ENCODE measurements around the gene TRAPPC2L.

DNA sequence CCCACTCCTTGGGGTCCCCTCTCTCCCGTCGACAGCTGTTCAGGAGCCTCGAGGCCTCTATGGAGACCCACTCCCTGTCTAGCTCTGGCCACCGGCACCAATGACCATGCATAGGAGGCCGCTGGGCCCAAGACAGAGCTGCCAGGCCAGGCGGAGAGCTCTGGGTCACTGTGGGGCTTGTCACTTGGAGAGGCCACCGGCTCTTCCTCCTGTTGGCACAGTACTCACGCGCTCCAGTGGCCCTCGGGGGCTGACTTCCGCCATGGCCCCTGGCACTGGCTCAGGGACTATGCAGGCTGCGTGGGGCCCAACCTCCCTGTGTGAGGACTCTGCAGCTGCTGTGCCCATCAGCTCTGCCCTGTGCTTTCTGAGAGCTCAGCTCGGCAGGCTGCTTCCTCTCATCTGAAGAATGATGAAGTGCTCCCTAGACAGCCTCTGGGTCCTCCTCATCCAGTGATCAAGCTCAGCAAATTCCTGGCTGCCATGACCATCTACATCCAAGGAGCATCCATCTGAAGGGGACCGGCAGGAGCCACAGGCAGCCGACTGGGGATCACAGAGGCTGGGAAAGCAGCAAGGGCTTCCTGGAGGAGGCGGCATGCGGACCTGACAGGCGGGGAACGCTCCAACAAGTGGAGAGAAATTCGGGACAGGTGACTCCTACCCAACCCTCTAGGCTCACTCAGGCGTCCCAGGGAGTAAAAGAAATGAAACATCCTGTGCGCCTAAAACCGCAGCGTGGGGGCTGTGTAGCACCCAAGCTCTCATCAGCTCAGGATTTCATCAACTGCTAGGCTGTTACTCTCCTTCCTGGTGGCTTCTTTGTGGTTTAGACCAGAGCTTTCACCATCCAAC is 17.0 kb upstream of the TRAPPC2L start:
- no peak for TF ChIP-seq POLR2AphosphoS5 (IDR thresholded peaks at IDR 0.05; ENCODE audit: low read depth, low read length)
- TF ChIP-seq, protein P1, sequence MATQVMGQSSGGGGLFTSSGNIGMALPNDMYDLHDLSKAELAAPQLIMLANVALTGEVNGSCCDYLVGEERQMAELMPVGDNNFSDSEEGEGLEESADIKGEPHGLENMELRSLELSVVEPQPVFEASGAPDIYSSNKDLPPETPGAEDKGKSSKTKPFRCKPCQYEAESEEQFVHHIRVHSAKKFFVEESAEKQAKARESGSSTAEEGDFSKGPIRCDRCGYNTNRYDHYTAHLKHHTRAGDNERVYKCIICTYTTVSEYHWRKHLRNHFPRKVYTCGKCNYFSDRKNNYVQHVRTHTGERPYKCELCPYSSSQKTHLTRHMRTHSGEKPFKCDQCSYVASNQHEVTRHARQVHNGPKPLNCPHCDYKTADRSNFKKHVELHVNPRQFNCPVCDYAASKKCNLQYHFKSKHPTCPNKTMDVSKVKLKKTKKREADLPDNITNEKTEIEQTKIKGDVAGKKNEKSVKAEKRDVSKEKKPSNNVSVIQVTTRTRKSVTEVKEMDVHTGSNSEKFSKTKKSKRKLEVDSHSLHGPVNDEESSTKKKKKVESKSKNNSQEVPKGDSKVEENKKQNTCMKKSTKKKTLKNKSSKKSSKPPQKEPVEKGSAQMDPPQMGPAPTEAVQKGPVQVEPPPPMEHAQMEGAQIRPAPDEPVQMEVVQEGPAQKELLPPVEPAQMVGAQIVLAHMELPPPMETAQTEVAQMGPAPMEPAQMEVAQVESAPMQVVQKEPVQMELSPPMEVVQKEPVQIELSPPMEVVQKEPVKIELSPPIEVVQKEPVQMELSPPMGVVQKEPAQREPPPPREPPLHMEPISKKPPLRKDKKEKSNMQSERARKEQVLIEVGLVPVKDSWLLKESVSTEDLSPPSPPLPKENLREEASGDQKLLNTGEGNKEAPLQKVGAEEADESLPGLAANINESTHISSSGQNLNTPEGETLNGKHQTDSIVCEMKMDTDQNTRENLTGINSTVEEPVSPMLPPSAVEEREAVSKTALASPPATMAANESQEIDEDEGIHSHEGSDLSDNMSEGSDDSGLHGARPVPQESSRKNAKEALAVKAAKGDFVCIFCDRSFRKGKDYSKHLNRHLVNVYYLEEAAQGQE (IDR thresholded peaks at IDR 0.05; ENCODE audit: insufficient read depth in 1 of 2, low read depth in 2 of 2, low read length in 2 of 2): no peak
- TF ChIP-seq SIN3A (IDR thresholded peaks at IDR 0.05; ENCODE audit: borderline replicate concordance, insufficient read depth, low read length): no peak
- TF ChIP-seq TAF1 (IDR thresholded peaks at IDR 0.05; ENCODE audit: borderline replicate concordance, insufficient read depth, low read length): no peak
